ENCODE measurements around the gene CD300LG.

The CD300LG gene

GRCh38 chr17:43823350-43824084, 23.5 kb upstream of the CD300LG start:
- no peak overlapping the region for H3K4me3 ChIP-seq (ENCODE audit: low read length)
- DNase-seq (ENCODE audit: low read depth) = no peak
- TF ChIP-seq CTCF (conservative IDR thresholded peaks at IDR 0.05; ENCODE audit: low read depth, low read length) = no peak

GRCh38 chr17:43825567-43825966, 21.4 kb upstream of the CD300LG start:
- no peak for TF ChIP-seq CTCF (conservative IDR thresholded peaks at IDR 0.05; ENCODE audit: low read depth, low read length)
- no peak overlapping the region for H3K4me3 ChIP-seq (ENCODE audit: low read length)
- no peak for DNase-seq (ENCODE audit: low read depth)

- TF ChIP-seq CTCF (conservative IDR thresholded peaks at IDR 0.05; ENCODE audit: low read depth, low read length) = no peak
- no peak for DNase-seq (ENCODE audit: low read depth)
- H3K4me3 ChIP-seq (ENCODE audit: low read length) = no peak overlapping the region
Observed at GRCh38 chr17:43826206-43826605, 20.8 kb upstream of the CD300LG start.

GRCh38 chr17:43827596-43827995, 19.4 kb upstream of the CD300LG start:
- no peak overlapping the region for H3K4me3 ChIP-seq (ENCODE audit: low read length)
- DNase-seq (ENCODE audit: low read depth) = no peak
- no peak for TF ChIP-seq CTCF (conservative IDR thresholded peaks at IDR 0.05; ENCODE audit: low read depth, low read length)

GRCh38 chr17:43829738-43830137, 17.2 kb upstream of the CD300LG start:
- no peak for DNase-seq (ENCODE audit: low read depth)
- no peak overlapping the region for H3K4me3 ChIP-seq (ENCODE audit: low read length)
- TF ChIP-seq CTCF (conservative IDR thresholded peaks at IDR 0.05; ENCODE audit: low read depth, low read length) = no peak

GRCh38 chr17:43830510-43831140, 16.4 kb upstream of the CD300LG start:
- no peak for TF ChIP-seq CTCF (conservative IDR thresholded peaks at IDR 0.05; ENCODE audit: low read depth, low read length)
- H3K4me3 ChIP-seq (ENCODE audit: low read length) = no peak overlapping the region
- no peak for DNase-seq (ENCODE audit: low read depth)

GRCh38 chr17:43831633-43832032, 15.3 kb upstream of the CD300LG start:
- DNase-seq (ENCODE audit: low read depth) = no peak
- no peak for TF ChIP-seq CTCF (conservative IDR thresholded peaks at IDR 0.05; ENCODE audit: low read depth, low read length)
- no peak overlapping the region for H3K4me3 ChIP-seq (ENCODE audit: low read length)

Data from retinal pigment epithelial cell (primary cell).